ENCODE data around the gene SAMD4B. TPM values are rescaled to one million over a fixed set of nuclear protein-coding genes. Genes with fewer than 3 reads are reported as not detected.
A peak's percentile ranks its signal among the peaks of the same experiment; 100 is the strongest.

The SAMD4B gene
- total and polyA plus RNA-seq, 9 of the 15 experiments (the other 6 are each of a cell fraction or from before 2014, with no cell fraction given), result 3.4 to 90.5 (median 38.0) TPM

GRCh38 chr19:39430675-39431593 lies 88.7 kb downstream of the SAMD4B start (continued):
- TF ChIP-seq, protein P1, sequence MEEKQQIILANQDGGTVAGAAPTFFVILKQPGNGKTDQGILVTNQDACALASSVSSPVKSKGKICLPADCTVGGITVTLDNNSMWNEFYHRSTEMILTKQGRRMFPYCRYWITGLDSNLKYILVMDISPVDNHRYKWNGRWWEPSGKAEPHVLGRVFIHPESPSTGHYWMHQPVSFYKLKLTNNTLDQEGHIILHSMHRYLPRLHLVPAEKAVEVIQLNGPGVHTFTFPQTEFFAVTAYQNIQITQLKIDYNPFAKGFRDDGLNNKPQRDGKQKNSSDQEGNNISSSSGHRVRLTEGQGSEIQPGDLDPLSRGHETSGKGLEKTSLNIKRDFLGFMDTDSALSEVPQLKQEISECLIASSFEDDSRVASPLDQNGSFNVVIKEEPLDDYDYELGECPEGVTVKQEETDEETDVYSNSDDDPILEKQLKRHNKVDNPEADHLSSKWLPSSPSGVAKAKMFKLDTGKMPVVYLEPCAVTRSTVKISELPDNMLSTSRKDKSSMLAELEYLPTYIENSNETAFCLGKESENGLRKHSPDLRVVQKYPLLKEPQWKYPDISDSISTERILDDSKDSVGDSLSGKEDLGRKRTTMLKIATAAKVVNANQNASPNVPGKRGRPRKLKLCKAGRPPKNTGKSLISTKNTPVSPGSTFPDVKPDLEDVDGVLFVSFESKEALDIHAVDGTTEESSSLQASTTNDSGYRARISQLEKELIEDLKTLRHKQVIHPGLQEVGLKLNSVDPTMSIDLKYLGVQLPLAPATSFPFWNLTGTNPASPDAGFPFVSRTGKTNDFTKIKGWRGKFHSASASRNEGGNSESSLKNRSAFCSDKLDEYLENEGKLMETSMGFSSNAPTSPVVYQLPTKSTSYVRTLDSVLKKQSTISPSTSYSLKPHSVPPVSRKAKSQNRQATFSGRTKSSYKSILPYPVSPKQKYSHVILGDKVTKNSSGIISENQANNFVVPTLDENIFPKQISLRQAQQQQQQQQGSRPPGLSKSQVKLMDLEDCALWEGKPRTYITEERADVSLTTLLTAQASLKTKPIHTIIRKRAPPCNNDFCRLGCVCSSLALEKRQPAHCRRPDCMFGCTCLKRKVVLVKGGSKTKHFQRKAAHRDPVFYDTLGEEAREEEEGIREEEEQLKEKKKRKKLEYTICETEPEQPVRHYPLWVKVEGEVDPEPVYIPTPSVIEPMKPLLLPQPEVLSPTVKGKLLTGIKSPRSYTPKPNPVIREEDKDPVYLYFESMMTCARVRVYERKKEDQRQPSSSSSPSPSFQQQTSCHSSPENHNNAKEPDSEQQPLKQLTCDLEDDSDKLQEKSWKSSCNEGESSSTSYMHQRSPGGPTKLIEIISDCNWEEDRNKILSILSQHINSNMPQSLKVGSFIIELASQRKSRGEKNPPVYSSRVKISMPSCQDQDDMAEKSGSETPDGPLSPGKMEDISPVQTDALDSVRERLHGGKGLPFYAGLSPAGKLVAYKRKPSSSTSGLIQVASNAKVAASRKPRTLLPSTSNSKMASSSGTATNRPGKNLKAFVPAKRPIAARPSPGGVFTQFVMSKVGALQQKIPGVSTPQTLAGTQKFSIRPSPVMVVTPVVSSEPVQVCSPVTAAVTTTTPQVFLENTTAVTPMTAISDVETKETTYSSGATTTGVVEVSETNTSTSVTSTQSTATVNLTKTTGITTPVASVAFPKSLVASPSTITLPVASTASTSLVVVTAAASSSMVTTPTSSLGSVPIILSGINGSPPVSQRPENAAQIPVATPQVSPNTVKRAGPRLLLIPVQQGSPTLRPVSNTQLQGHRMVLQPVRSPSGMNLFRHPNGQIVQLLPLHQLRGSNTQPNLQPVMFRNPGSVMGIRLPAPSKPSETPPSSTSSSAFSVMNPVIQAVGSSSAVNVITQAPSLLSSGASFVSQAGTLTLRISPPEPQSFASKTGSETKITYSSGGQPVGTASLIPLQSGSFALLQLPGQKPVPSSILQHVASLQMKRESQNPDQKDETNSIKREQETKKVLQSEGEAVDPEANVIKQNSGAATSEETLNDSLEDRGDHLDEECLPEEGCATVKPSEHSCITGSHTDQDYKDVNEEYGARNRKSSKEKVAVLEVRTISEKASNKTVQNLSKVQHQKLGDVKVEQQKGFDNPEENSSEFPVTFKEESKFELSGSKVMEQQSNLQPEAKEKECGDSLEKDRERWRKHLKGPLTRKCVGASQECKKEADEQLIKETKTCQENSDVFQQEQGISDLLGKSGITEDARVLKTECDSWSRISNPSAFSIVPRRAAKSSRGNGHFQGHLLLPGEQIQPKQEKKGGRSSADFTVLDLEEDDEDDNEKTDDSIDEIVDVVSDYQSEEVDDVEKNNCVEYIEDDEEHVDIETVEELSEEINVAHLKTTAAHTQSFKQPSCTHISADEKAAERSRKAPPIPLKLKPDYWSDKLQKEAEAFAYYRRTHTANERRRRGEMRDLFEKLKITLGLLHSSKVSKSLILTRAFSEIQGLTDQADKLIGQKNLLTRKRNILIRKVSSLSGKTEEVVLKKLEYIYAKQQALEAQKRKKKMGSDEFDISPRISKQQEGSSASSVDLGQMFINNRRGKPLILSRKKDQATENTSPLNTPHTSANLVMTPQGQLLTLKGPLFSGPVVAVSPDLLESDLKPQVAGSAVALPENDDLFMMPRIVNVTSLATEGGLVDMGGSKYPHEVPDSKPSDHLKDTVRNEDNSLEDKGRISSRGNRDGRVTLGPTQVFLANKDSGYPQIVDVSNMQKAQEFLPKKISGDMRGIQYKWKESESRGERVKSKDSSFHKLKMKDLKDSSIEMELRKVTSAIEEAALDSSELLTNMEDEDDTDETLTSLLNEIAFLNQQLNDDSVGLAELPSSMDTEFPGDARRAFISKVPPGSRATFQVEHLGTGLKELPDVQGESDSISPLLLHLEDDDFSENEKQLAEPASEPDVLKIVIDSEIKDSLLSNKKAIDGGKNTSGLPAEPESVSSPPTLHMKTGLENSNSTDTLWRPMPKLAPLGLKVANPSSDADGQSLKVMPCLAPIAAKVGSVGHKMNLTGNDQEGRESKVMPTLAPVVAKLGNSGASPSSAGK (IDR thresholded peaks at IDR 0.05), result peak; percentile 98
- TF ChIP-seq, protein P2, sequence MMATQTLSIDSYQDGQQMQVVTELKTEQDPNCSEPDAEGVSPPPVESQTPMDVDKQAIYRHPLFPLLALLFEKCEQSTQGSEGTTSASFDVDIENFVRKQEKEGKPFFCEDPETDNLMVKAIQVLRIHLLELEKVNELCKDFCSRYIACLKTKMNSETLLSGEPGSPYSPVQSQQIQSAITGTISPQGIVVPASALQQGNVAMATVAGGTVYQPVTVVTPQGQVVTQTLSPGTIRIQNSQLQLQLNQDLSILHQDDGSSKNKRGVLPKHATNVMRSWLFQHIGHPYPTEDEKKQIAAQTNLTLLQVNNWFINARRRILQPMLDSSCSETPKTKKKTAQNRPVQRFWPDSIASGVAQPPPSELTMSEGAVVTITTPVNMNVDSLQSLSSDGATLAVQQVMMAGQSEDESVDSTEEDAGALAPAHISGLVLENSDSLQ (IDR thresholded peaks at IDR 0.05), result 0 out of 2 replicates have a peak, but pooled peaks have one; percentile 27
- 0 out of 2 replicates have a peak, but pooled peaks have one; percentile 42 for TF ChIP-seq NR2C1 (IDR thresholded peaks at IDR 0.05)
- peak; percentile 65 for TF ChIP-seq NR2C1 (tag; IDR thresholded peaks at IDR 0.05)
- TF ChIP-seq PHF21A (IDR thresholded peaks at IDR 0.05; ENCODE audit: borderline replicate concordance, low read depth), result peak; percentile 92
- peak; percentile 85; the same call in 1 of the 2 replicates for TF ChIP-seq POLR2AphosphoS2 (IDR thresholded peaks at IDR 0.05; ENCODE audit: low read length)
- TF ChIP-seq PRPF4 (IDR thresholded peaks at IDR 0.05; ENCODE audit: insufficient read depth, low read depth, low read length, poor library complexity, severe bottlenecking), result no peak
- TF ChIP-seq, protein P3, sequence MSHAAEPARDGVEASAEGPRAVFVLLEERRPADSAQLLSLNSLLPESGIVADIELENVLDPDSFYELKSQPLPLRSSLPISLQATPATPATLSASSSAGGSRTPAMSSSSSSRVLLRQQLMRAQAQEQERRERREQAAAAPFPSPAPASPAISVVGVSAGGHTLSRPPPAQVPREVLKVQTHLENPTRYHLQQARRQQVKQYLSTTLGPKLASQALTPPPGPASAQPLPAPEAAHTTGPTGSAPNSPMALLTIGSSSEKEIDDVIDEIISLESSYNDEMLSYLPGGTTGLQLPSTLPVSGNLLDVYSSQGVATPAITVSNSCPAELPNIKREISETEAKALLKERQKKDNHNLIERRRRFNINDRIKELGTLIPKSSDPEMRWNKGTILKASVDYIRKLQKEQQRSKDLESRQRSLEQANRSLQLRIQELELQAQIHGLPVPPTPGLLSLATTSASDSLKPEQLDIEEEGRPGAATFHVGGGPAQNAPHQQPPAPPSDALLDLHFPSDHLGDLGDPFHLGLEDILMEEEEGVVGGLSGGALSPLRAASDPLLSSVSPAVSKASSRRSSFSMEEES (CRISPR knock-in tag; IDR thresholded peaks at IDR 0.05), result no peak
- TF ChIP-seq PRMT5 (CRISPR knock-in tag; IDR thresholded peaks at IDR 0.05), result no peak
- no peak for TF ChIP-seq PURB (CRISPR knock-in tag; IDR thresholded peaks at IDR 0.05; ENCODE audit: low read depth)
- TF ChIP-seq SUPT5H (IDR thresholded peaks at IDR 0.05), result peak; percentile 42; the same call in 1 of the 2 replicates
- TF ChIP-seq, protein P4, sequence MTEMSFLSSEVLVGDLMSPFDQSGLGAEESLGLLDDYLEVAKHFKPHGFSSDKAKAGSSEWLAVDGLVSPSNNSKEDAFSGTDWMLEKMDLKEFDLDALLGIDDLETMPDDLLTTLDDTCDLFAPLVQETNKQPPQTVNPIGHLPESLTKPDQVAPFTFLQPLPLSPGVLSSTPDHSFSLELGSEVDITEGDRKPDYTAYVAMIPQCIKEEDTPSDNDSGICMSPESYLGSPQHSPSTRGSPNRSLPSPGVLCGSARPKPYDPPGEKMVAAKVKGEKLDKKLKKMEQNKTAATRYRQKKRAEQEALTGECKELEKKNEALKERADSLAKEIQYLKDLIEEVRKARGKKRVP (CRISPR knock-in tag; IDR thresholded peaks at IDR 0.05), result no peak; the same call in 1 of the 2 replicates

Measured in K562 (cell line).